OCI-LY1 (cell line): ENCODE results near the gene PCAT6.

Experiments
- EZH2 ChIP-seq: fragments of 200-600 bp; sonication (generic), shearing (Covaris generic); IDR thresholded peaks from 2 replicates; pipeline ENCODE4 v1.8.0; 2017; ENCODE audit warnings: borderline replicate concordance, mixed run types, mild to moderate bottlenecking, antibody characterized with exemption, low read length, moderate library complexity, mixed read lengths
- TF ChIP-seq, protein P1 (sequence below): fragments of 200-600 bp; sonication (generic), shearing (Covaris generic); IDR thresholded peaks from 2 replicates; pipeline ENCODE4 v1.5.1; 2017; ENCODE audit warnings: mild to moderate bottlenecking, antibody characterized with exemption, low read length, moderate library complexity, mixed read lengths

- no peak for TF ChIP-seq EZH2
- TF ChIP-seq, protein P1, sequence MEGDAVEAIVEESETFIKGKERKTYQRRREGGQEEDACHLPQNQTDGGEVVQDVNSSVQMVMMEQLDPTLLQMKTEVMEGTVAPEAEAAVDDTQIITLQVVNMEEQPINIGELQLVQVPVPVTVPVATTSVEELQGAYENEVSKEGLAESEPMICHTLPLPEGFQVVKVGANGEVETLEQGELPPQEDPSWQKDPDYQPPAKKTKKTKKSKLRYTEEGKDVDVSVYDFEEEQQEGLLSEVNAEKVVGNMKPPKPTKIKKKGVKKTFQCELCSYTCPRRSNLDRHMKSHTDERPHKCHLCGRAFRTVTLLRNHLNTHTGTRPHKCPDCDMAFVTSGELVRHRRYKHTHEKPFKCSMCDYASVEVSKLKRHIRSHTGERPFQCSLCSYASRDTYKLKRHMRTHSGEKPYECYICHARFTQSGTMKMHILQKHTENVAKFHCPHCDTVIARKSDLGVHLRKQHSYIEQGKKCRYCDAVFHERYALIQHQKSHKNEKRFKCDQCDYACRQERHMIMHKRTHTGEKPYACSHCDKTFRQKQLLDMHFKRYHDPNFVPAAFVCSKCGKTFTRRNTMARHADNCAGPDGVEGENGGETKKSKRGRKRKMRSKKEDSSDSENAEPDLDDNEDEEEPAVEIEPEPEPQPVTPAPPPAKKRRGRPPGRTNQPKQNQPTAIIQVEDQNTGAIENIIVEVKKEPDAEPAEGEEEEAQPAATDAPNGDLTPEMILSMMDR: no peak
These were observed 7.5 kb upstream of the PCAT6 start for GRCh38 chr1:202802998-202803932.
